Trophoblast cell (in vitro differentiated cells and primary cell): ENCODE data around the gene EEF1AKMT2.
"Not testable (repeated sequence)": the region's sequence is repeated elsewhere in the genome, so short reads cannot be mapped to it uniquely, and the experiment has no call there.

Experiments
- DNase-seq, 2 donors: peaks; one replicate each; pipeline ENCODE4 v3.0.0-alpha.2; 2016
- H2AFZ ChIP-seq: 2 replicates; pipeline ENCODE4 v1.6.1; 2013; ENCODE audit warnings: low read length, moderate library complexity, mild to moderate bottlenecking; ENCODE audit not compliant: insufficient read depth, poor library complexity
- H2AK5ac ChIP-seq: 2 replicates; pipeline ENCODE4 v1.6.1; 2013; ENCODE audit warnings: mild to moderate bottlenecking, low read length
- H2BK120ac ChIP-seq: 2 replicates; pipeline ENCODE4 v1.6.1; 2013; ENCODE audit warnings: low read length, mild to moderate bottlenecking, moderate library complexity; ENCODE audit not compliant: insufficient read depth, poor library complexity
- H2BK12ac ChIP-seq: 2 replicates; pipeline ENCODE4 v1.6.1; 2013; ENCODE audit warnings: mild to moderate bottlenecking, low read length, moderate library complexity
- H2BK5ac ChIP-seq: 2 replicates; pipeline ENCODE4 v1.6.1; 2013; ENCODE audit warnings: low read length, low read depth, moderate library complexity, mild to moderate bottlenecking; ENCODE audit not compliant: poor library complexity
- H3K14ac ChIP-seq: 2 replicates; pipeline ENCODE4 v1.6.1; 2013; ENCODE audit warnings: mild to moderate bottlenecking, low read length
- H3K18ac ChIP-seq: 2 replicates; pipeline ENCODE4 v1.6.1; 2013; ENCODE audit warnings: mild to moderate bottlenecking, low read length
- H3K23ac ChIP-seq: 2 replicates; pipeline ENCODE4 v1.6.1; 2013; ENCODE audit warnings: low read length
- H3K27ac ChIP-seq: 2 replicates; pipeline ENCODE4 v1.5.1; 2013; ENCODE audit warnings: low read depth, mild to moderate bottlenecking, inconsistent platforms, low read length, moderate library complexity
- H3K27me3 ChIP-seq: 2 replicates; pipeline ENCODE4 v1.6.1; 2013; ENCODE audit warnings: inconsistent platforms, mild to moderate bottlenecking, low read length, moderate library complexity; ENCODE audit not compliant: insufficient read depth
- H3K36me3 ChIP-seq, 2 experiments: 1 replicate in 1 of 2; 2 replicates in 1 of 2; pipeline ENCODE4 v1.6.1; 2013; ENCODE audit warnings: low read length in 2 of 2, mild to moderate bottlenecking in 2 of 2, moderate library complexity in 1 of 2; ENCODE audit not compliant: insufficient read depth in 2 of 2, control insufficient read depth in 1 of 2
- H3K4ac ChIP-seq: 2 replicates; pipeline ENCODE4 v1.6.1; 2013; ENCODE audit warnings: low read depth, mild to moderate bottlenecking, low read length, moderate library complexity
- H3K4me1 ChIP-seq, 2 experiments: 1 replicate in 1 of 2; 2 replicates in 1 of 2; pipeline ENCODE4 v1.6.1; 2013; ENCODE audit warnings: low read length in 2 of 2, mild to moderate bottlenecking in 2 of 2, moderate library complexity in 1 of 2; ENCODE audit not compliant: insufficient read depth in 2 of 2, control insufficient read depth in 1 of 2
- H3K4me2 ChIP-seq: 2 replicates; pipeline ENCODE4 v1.6.1; 2013; ENCODE audit warnings: inconsistent platforms, mild to moderate bottlenecking, low read length, moderate library complexity
- H3K4me3 ChIP-seq: 2 replicates; pipeline ENCODE4 v1.5.1; 2013; ENCODE audit warnings: mild to moderate bottlenecking, low read depth, low read length, inconsistent platforms
- H3K79me1 ChIP-seq: one replicate; pipeline ENCODE4 v1.6.1; 2013; ENCODE audit warnings: low read length
- H3K79me2 ChIP-seq: 2 replicates; pipeline ENCODE4 v1.6.1; 2013; ENCODE audit warnings: low read length, mild to moderate bottlenecking; ENCODE audit not compliant: control insufficient read depth, insufficient read depth, poor library complexity
- H3K9ac ChIP-seq: 2 replicates; pipeline ENCODE4 v1.6.1; 2013; ENCODE audit warnings: mild to moderate bottlenecking, low read length
- H3K9me3 ChIP-seq: 2 replicates; pipeline ENCODE4 v1.6.1; 2013; ENCODE audit warnings: low read depth, mild to moderate bottlenecking, control low read depth, inconsistent platforms, low read length; ENCODE audit not compliant: insufficient read depth
- H4K12ac ChIP-seq: 2 replicates; pipeline ENCODE4 v1.6.1; 2013; ENCODE audit warnings: low read depth, mild to moderate bottlenecking, low read length, moderate library complexity
- H4K8ac ChIP-seq: 2 replicates; pipeline ENCODE4 v1.6.1; 2013; ENCODE audit warnings: low read depth, mild to moderate bottlenecking, low read length, moderate library complexity
- H4K91ac ChIP-seq: one replicate; pipeline ENCODE4 v1.6.1; 2013; ENCODE audit warnings: low read depth, mild to moderate bottlenecking, low read length, moderate library complexity
- WGBS: extraction: QIAGEN DNeasy Blood & Tissue Kit; methylation state at CpG from one replicate; pipeline ENCODE4 v1.1.7; 2013; ENCODE audit warnings: missing lambda C conversion rate; ENCODE audit not compliant: insufficient read length, insufficient coverage; ENCODE audit errors: extremely low coverage; 5-methylcytosine and 5-hydroxymethylcytosine counted together

Gene EEF1AKMT2

GRCh38 chr10:124824932-124825331 lies 33.2 kb upstream of the EEF1AKMT2 start:
- H3K79me2 ChIP-seq, H3K4ac ChIP-seq, H3K23ac ChIP-seq, H3K27ac ChIP-seq, DNase-seq, H3K14ac ChIP-seq, H3K4me2 ChIP-seq, H2BK120ac ChIP-seq, H3K9me3 ChIP-seq, H3K18ac ChIP-seq, H3K27me3 ChIP-seq, H4K8ac ChIP-seq, H2BK5ac ChIP-seq, H3K4me1 ChIP-seq, H2BK12ac ChIP-seq, H3K4me3 ChIP-seq, H2AK5ac ChIP-seq, H4K12ac ChIP-seq, H3K9ac ChIP-seq, H2AFZ ChIP-seq, H4K91ac ChIP-seq, H3K79me1 ChIP-seq: not testable (repeated sequence)
- H3K36me3 ChIP-seq = peaks cover 18 to 19% of the 10 kb centered on the region in 2 experiments
- no CpG with 5 or more reads among the region's 7 CpGs for WGBS

DNA sequence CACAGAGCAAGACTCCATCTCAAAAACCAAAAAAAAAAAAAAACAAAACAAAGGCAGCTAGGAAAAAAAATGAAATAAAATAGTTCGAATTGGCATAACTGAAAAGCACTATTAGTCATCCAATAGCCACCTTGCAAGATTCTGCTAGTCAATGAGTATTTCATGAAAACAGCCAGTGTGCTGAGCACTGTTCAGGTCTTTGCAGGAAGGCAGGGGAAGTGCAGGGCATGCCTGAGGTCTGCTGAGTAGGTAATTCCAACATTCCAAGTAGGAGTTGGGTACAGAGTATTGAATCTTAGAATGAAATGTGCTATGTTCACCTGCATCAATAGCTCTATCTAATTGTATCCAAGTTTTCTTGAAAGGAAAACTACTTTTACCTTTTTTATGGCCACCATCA lies 32.8 kb upstream of the EEF1AKMT2 start:
- Histone ChIP-seq H3K79me2 (no peaks in the 10 kb centered on the region), H2AK5ac (no peak overlapping the region), H3K4me3 (no peak overlapping the region), H3K36me3 (peaks cover 13 to 16% of the 10 kb centered on the region in 2 experiments), H3K4me2 (no peak overlapping the region), H3K4me1 (no peaks in the 10 kb centered on the region), H3K79me1 (no peaks in the 10 kb centered on the region), H3K18ac (no peak overlapping the region), H2BK120ac (no peak overlapping the region), H3K4ac (no peak overlapping the region), H4K91ac (no peak overlapping the region), H3K27me3 (no peaks in the 10 kb centered on the region), H2BK12ac (no peak overlapping the region), H3K14ac (no peak overlapping the region), H3K9me3 (no peaks in the 10 kb centered on the region), H2BK5ac (no peak overlapping the region), H3K9ac (no peak overlapping the region), H4K12ac (no peak overlapping the region), H4K8ac (no peak overlapping the region), H3K27ac (no peak overlapping the region), H2AFZ (no peak overlapping the region), H3K23ac (no peak overlapping the region)
- WGBS = no CpG with 5 or more reads among the region's 1 CpG
- DNase-seq = no peak

DNA sequence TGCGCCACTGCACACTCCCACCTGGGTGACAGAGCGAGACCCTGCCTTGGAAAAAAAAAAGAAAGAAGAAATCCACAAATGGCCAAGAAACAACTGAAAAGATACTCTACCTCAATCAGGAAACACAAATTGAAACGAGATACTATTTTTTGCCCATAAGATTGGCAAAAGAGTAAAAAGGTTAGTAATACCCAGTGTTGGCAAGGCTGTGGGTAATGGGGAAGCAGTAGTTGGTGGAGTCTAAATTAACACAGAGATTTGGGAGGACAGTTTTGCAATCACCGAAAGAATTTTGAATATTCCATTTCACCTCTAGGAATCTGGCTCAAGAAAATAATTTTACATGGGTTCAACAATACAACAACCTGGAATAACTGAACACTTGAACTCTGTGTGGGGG lies 29.8 kb upstream of the EEF1AKMT2 start:
- no peak overlapping the region for H3K4me2 ChIP-seq
- H3K9ac ChIP-seq = no peak overlapping the region
- H3K4ac ChIP-seq = no peak overlapping the region
- H2BK5ac ChIP-seq = no peak overlapping the region
- H2AFZ ChIP-seq = no peak overlapping the region
- peaks cover 11 to 19% of the 10 kb centered on the region in 2 experiments for H3K36me3 ChIP-seq
- no peak overlapping the region for H4K8ac ChIP-seq
- DNase-seq = no peak
- H3K79me1 ChIP-seq = no peaks in the 10 kb centered on the region
- H3K4me3 ChIP-seq = no peak overlapping the region
- H4K12ac ChIP-seq = no peak overlapping the region
- H3K27ac ChIP-seq = no peak overlapping the region
- WGBS = no CpG with 5 or more reads among the region's 4 CpGs
- no peaks in the 10 kb centered on the region for H3K79me2 ChIP-seq
- no peaks in the 10 kb centered on the region for H3K9me3 ChIP-seq
- no peak overlapping the region for H2AK5ac ChIP-seq
- H3K18ac ChIP-seq = no peak overlapping the region
- no peaks in the 10 kb centered on the region for H3K4me1 ChIP-seq
- no peak overlapping the region for H3K23ac ChIP-seq
- no peak overlapping the region for H3K14ac ChIP-seq
- H3K27me3 ChIP-seq = no peaks in the 10 kb centered on the region
- H2BK12ac ChIP-seq = no peak overlapping the region
- no peak overlapping the region for H2BK120ac ChIP-seq
- H4K91ac ChIP-seq = no peak overlapping the region

DNA sequence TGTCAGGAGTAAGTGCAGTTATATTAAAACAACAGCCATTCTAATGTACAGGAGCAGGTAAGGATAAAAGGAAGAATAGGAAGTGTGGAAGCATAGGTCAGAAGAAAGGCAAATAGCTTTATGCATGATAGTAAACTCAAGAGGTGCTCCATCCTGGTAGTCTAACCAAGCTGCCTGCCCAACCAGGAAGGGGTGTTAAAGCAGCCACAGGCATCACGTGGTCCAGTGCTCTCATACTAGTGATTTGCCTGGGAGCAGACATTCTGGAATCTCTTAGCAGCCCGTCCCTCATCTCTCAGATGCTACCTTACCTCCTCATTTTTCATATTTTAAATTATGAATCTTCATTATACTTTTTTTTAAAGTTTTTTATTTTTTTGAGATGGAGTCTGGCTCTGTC lies 28.4 kb upstream of the EEF1AKMT2 start:
- WGBS = no CpG with 5 or more reads among the region's 2 CpGs
- Histone ChIP-seq H3K4me2 (no peak overlapping the region), H3K27me3 (no peaks in the 10 kb centered on the region), H3K36me3 (peaks cover 10 to 16% of the 10 kb centered on the region in 2 experiments), H2BK5ac (no peak overlapping the region), H4K12ac (no peak overlapping the region), H3K9ac (no peak overlapping the region), H3K4ac (no peak overlapping the region), H4K8ac (no peak overlapping the region), H3K9me3 (no peaks in the 10 kb centered on the region), H3K14ac (no peak overlapping the region), H3K79me1 (no peaks in the 10 kb centered on the region), H2AFZ (no peak overlapping the region), H3K79me2 (no peaks in the 10 kb centered on the region), H2BK12ac (no peak overlapping the region), H2BK120ac (no peak overlapping the region), H3K4me1 (no peaks in the 10 kb centered on the region), H4K91ac (no peak overlapping the region), H3K23ac (no peak overlapping the region), H3K4me3 (no peak overlapping the region), H3K18ac (no peak overlapping the region), H3K27ac (no peak overlapping the region), H2AK5ac (no peak overlapping the region)
- no peak for DNase-seq
